PC-9 (cell line): ENCODE data around the gene FBLIM1.

Experiments used
- CTCF ChIP-seq: fragments of 200-600 bp; sonication (generic); conservative IDR thresholded peaks from 2 replicates; pipeline ENCODE4 v1.6.1; 2017; ENCODE audit warnings: mixed run types, antibody characterized with exemption, mild to moderate bottlenecking, moderate library complexity
- EZH2 ChIP-seq: fragments of 200-600 bp; sonication (generic); IDR thresholded peaks from 2 replicates; pipeline ENCODE4 v1.8.0; 2017; ENCODE audit warnings: antibody characterized with exemption, low read depth

GRCh38 chr1:15826810-15827507 is 68.4 kb downstream of the FBLIM1 start:
- TF ChIP-seq CTCF = no peak
- no peak for TF ChIP-seq EZH2
